Activated CD8-positive, alpha-beta memory T cell treated with anti-CD3 and anti-CD28 coated beads, Interleukin-2, amount 50 U/mL, for 1 hour (primary cell): Measurements from ENCODE around the gene MUC5AC.
"Not testable (repeated sequence)": the region's sequence is repeated elsewhere in the genome, so short reads cannot be mapped to it uniquely, and the experiment has no call there.

Experiments
- DNase-seq: peaks from one replicate; pipeline ENCODE4 v3.0.0-alpha.2; 2020; ENCODE audit errors: extremely low read depth

MUC5AC gene

GRCh38 chr11:1177771-1178090, 20.0 kb downstream of the MUC5AC start:
- DNase-seq = no peak

DNA sequence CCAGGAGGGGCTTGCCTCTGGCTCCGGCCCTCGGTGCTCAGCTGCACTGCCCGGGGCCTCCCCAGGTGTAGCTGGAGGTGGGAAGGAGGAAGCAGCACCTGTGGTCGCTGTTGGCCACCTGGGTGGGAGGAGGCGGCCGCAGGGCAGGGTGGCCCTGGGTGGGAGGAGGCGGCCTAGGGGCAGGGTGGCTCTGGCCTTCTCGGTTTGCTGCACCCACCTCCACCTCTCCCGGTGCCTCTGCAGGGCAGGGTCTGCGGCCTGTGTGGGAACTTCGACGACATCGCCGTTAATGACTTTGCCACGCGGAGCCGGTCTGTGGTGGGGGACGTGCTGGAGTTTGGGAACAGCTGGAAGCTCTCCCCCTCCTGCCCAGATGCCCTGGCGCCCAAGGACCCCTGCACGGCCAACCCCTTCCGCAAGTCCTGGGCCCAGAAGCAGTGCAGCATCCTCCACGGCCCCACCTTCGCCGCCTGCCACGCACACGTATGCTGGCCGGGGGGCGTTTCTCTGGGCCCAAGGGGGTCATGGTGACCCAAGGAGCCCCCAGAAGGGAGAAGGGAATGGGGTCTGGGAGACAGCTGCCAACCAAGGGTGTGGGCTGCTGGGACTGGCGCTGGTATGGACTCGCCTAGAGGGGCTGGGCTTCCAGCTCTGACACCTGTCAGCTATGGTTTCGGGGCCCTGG, 20.6 kb downstream of the MUC5AC start:
- no peak for DNase-seq

DNA sequence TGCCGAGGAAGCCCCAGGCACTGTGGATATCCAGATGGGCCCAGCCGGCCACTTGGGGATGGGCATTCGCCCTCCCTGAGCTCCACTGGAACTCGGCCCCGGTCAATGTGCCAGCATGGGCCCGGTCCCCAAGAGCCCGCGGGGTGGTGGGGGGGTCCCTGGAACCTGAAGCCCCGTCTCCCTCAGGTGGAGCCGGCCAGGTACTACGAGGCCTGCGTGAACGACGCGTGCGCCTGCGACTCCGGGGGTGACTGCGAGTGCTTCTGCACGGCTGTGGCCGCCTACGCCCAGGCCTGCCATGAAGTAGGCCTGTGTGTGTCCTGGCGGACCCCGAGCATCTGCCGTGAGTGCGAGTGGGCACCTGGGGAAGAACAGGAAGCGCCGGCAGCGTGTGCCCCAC, 21.2 kb downstream of the MUC5AC start:
- no peak for DNase-seq

- DNase-seq = no peak
Observed at GRCh38 chr11:1179641-1180040, 21.9 kb downstream of the MUC5AC start.

DNA sequence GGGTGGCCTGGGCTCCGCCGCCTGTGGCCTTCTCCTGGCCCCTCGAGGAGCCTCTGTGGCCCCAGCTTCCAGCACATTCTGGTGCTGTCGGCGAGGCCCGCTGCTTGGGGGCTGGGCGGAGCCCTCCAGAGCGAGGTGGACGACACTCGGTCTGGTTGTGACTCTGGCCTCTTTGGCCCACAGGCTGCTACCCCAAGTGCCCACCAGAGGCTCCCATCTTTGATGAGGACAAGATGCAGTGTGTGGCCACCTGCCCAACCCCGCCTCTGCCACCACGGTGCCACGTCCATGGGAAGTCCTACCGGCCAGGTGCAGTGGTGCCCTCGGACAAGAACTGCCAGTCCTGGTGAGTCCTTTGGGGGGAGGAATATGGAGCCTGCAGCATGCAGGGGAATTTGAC, 22.4 kb downstream of the MUC5AC start:
- no peak for DNase-seq

- no peak for DNase-seq
Observed at GRCh38 chr11:1180947-1181391, 23.2 kb downstream of the MUC5AC start.

GRCh38 chr11:1181420-1181819, 23.7 kb downstream of the MUC5AC start:
- DNase-seq = no peak

DNA sequence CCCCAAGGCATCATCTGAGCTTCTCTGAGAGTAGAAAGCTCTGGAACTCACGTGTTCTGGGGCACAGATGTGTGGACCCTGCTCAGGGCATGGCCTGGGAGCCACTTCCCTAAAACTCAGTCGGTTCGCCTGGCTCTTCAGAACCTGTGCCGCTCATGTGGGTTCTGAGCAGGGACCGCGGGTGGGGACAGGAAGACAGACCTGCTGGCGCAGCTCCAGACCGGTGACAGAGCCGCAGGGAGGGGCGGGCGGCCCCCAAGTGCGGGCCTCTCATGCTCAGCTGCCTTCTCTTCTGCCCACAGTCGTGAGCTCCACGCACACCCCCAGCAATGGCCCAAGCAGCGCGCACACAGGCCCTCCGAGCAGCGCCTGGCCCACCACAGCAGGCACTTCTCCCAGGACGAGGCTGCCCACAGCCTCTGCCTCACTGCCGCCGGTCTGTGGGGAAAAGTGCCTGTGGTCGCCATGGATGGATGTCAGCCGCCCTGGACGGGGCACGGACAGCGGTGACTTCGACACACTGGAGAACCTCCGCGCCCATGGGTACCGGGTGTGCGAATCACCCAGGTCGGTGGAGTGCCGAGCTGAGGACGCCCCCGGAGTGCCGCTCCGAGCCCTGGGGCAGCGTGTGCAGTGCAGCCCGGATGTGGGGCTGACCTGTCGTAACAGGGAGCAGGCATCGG, 24.2 kb downstream of the MUC5AC start:
- DNase-seq = no peak

- not testable (repeated sequence) for DNase-seq
Observed at GRCh38 chr11:1184139-1184538, 26.4 kb downstream of the MUC5AC start.

GRCh38 chr11:1188451-1189130, 30.8 kb downstream of the MUC5AC start:
- not testable (repeated sequence) for DNase-seq

- not testable (repeated sequence) for DNase-seq
Observed at GRCh38 chr11:1189816-1190215, 32.1 kb downstream of the MUC5AC start.

GRCh38 chr11:1191786-1192470, 34.2 kb downstream of the MUC5AC start:
- not testable (repeated sequence) for DNase-seq

DNA sequence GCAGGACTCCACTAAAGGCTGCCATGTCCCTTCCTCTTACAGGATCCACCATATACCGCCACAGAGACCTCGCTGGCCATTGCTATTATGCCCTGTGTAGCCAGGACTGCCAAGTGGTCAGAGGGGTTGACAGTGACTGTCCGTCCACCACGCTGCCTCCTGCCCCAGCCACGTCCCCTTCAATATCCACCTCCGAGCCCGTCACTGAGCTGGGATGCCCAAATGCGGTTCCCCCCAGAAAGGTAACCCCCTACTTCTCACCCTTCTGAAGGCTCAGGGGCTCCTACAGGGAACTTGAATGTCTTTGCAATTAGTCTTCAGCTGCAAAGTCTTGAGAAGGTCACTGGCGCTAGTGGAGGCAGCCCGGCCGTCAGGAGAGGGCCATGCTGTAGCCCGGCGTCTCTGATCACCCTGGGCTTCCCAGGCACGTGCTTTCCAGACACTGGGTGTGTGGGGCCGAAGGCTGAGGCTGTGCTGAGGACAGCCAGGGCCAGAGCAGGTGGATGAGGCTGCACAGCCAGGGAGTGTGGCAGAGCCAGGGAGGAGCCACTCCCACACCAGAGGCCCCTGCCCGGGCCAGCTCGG, 35.1 kb downstream of the MUC5AC start:
- no peak for DNase-seq

DNA sequence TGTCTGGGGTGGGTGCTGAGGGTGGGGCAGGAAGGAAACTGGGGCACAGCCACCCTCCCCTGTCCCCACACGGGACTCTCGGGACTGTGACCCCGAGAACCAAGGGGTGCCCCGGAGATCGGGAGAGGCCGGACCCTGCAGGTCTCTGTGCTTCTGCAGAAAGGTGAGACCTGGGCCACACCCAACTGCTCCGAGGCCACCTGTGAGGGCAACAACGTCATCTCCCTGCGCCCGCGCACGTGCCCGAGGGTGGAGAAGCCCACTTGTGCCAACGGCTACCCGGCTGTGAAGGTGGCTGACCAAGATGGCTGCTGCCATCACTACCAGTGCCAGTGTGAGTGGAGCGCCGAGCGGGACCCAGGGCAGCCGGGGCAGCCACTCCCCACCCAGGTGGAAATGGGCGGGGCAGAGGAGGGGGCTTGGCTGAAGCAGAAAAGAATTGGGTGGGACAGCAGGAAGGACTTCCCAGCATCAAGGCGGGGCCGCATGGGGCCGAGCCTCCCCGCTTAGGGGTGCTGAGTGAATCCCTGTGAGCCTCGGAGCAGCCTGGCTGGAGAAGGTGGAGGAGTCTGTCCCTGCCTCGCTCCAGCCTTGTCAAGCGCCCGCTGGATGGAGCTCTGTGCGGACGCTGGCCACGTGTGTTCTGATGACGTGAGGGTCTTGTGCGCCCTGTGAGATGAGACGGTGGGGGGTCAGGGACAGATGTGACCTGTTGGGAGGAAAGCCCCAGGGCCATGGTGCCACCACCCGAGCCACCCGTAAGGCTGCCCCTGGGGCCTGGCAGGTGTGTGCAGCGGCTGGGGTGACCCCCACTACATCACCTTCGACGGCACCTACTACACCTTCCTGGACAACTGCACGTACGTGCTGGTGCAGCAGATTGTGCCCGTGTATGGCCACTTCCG, 35.8 kb downstream of the MUC5AC start:
- DNase-seq = no peak

- no peak for DNase-seq
Observed at GRCh38 chr11:1194231-1194976, 36.7 kb downstream of the MUC5AC start.

GRCh38 chr11:1194977-1195681, 37.4 kb downstream of the MUC5AC start:
- no peak for DNase-seq

GRCh38 chr11:1195682-1196515, 38.1 kb downstream of the MUC5AC start:
- DNase-seq = no peak

GRCh38 chr11:1196516-1197391, 39.0 kb downstream of the MUC5AC start:
- no peak for DNase-seq
